HAP-1 (cell line): Measurements from ENCODE around the gene ZMYM5.
"Not testable (repeated sequence)": the region's sequence is repeated elsewhere in the genome, so short reads cannot be mapped to it uniquely, and the experiment has no call there.

Experiments
- DNase-seq, 2 experiments: peaks; one replicate each; pipeline ENCODE4 v3.0.0-alpha.2; 2016 to 2020; ENCODE audit warnings: low spot score in 2 of 2
- H3K27me3 ChIP-seq: fragments of 250-450 bp; sonication (Bioruptor Pico); 2 replicates; pipeline ENCODE4 v1.5.1; 2020; ENCODE audit warnings: low read depth, mild to moderate bottlenecking, moderate library complexity
- H3K36me3 ChIP-seq: fragments of 250-450 bp; sonication (Bioruptor Pico); replicated peaks from 2 replicates; pipeline ENCODE4 v1.5.1; 2020; ENCODE audit warnings: mild to moderate bottlenecking
- H3K4me1 ChIP-seq: fragments of 250-450 bp; sonication (Bioruptor Pico); 2 replicates; pipeline ENCODE4 v1.5.1; 2020; ENCODE audit warnings: mild to moderate bottlenecking
- H3K4me3 ChIP-seq: fragments of 250-450 bp; sonication (Bioruptor Pico); 2 replicates; pipeline ENCODE4 v1.5.1; 2020; ENCODE audit warnings: mild to moderate bottlenecking, moderate library complexity
- H3K9me3 ChIP-seq: fragments of 250-450 bp; sonication (Bioruptor Pico); 2 replicates; pipeline ENCODE4 v1.5.1; 2020; ENCODE audit warnings: mild to moderate bottlenecking, moderate library complexity
- in situ Hi-C: fragments of 300-500 bp; cut with MboI; formaldehyde crosslinking; loops from 3 replicates; pipeline ENCODE4 v1.14.3; 2020; ENCODE audit warnings: low sequenced_read_pairs, inconsistent platforms, mixed read lengths

The ZMYM5 gene

DNA sequence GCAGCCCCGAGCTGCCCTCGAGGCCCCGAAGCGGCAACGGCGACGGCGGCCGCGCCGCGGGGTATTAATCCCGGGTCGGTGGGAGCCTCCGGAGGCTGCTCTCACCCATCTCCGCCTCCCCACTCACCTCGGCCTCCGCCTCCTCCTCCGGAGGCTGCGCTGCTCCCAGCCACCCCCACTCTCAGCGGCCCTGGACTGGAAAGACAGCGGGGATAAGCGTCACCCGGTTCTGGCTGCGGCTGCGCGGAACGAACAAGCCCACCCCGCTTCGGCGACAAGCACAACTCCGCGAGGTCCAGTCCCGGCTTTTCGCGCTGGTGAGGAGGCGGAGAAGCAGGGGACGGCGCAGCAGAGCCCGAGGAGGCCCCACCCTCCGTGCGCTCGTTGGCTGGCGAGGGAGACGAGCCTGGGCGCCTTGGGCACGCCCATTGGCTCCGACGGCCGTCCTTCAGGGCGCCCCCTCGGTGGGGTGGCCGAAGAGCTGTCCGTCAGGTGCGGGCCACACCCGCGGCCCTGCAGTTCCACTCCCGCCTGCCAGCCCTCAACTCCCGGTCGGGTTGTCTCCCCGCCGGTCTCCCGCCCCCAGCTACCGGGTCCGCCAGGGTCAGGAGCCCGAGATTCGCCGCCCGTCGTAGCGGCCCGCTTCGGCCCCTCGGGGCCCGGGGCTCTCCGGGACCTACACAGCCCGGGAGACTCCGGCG, at the start of gene ZMYM5:
TSS of gene ZMYM5 (minus strand) at position 327 of the 701 bp plus-strand sequence. CDS start 11,469 bp downstream, outside the sequence.
- peaks cover 6% of the 10 kb centered on the region for H3K36me3 ChIP-seq
- DNase-seq, result peak; percentile 98
- peaks cover 17% of the 10 kb centered on the region for H3K4me1 ChIP-seq
- no peaks in the 10 kb centered on the region for H3K27me3 ChIP-seq
- peak within 1 kb of the TSS; percentile 82 for H3K4me3 ChIP-seq
- in situ Hi-C loops, result no loop called here
- no peaks in the 10 kb centered on the region for H3K9me3 ChIP-seq

DNA sequence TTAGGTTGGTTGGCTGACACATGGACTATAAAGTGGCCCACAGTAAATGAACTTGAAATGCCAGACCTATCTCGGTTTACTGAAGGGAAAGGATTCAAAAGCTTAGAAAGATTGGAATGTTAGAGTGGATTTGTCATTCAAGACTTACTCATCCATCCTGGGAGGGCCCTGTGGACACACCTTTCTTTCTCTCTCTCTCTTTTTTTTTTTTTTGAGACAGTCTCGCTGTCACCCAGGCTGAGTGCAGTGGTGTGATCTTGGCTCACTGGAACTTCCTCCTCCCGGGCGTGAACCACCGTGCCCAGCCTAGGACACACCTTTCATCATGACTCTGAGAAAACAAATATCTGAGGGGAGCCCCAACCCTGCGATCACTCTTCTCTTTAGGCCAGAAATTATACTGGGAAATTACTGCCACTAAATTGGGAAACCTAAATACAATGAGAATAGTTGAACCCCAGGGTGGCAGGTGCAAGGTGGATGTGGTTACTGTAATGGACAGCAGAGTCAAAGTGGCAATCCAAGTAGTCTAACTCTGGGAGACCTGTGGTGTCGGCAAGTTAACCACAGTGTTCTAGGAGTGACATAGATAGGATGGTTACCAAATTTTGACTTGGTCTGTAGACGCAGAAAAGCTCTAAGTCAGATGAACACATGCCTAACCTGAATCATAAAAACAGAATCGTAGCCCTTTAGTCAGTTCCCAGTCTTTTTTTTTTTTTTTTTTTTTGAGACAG, 47.1 kb upstream of the ZMYM5 start:
- no peaks in the 10 kb centered on the region for H3K9me3 ChIP-seq
- H3K4me3 ChIP-seq, result no peak overlapping the region
- DNase-seq, result no peak
- H3K27me3 ChIP-seq, result no peaks in the 10 kb centered on the region
- in situ Hi-C loops, result no loop called here
- H3K36me3 ChIP-seq, result no peaks in the 10 kb centered on the region
- H3K4me1 ChIP-seq, result no peaks in the 10 kb centered on the region

DNA sequence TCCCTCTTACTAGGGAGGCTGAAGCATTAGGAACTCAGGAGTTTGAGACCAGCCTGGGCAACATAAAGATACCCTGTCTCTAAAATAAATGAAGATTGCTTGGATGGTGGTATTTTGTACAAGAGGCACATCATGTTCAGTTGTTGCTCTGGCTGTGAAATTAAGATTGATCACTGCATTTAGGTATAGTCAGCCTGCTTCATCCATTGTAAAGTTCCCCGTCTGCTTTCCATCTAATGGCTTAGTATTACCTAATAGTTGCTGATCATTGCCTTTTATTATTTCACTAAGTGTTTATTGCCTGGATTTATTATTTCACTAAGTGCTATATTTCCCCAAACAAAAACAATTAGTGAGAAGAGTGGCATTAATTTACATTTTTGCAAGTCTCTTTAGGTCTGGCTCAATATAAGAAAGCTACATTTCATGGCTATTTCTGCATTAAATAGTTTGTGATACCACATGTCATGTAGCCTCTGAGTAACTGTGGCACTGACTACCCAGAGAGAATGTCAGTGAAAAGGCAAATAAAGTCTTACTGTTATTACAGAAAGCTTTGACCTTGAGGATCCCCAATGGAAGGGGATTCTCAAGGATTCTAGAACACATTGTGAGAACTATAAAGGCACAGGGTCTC, 45.0 kb upstream of the ZMYM5 start:
- Histone ChIP-seq H3K36me3 (no peaks in the 10 kb centered on the region), H3K27me3 (no peaks in the 10 kb centered on the region), H3K4me1 (no peaks in the 10 kb centered on the region), H3K4me3 (no peak overlapping the region), H3K9me3 (no peaks in the 10 kb centered on the region)
- in situ Hi-C loops, result no loop called here
- no peak for DNase-seq

DNA sequence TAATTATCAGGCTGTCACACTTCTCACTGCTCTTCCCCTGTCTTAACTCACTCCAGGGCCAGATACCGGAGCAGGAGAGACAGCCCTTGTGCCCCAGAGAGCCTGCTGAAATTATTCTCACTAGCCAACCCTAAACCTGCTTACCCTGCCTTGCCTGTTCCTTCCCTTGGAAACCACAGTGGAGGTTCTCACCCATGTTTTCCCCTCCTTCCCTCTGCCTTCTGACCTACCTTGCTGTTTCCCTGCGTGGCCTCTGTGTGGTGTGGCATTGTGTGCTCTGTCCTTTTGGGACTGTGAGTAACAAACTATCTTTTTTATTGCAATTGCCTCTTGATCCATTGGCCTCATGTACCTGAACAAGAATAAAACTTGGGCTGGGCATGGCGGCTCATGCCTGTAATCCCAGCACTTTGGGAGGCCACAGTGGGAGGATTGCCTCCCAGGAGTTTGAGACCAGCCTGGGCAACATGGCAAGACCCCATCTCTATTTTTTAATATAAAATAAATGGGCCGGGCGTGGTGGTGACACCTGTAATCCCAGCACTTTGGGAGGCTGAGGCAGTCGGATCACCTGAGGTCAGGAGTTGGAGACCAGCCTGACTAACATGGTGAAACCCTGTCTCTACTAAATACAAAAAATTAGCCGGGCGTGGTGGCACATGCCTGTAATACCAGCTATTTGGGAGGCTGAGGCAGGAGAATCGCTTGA, 42.2 kb upstream of the ZMYM5 start:
- H3K27me3 ChIP-seq, DNase-seq, H3K4me3 ChIP-seq, H3K4me1 ChIP-seq, in situ Hi-C loops, H3K36me3 ChIP-seq, H3K9me3 ChIP-seq: not testable (repeated sequence)

- no peaks in the 10 kb centered on the region for H3K9me3 ChIP-seq
- H3K4me3 ChIP-seq, result no peak overlapping the region
- no peaks in the 10 kb centered on the region for H3K36me3 ChIP-seq
- DNase-seq, result no peak
- in situ Hi-C loops, result no loop called here
- no peaks in the 10 kb centered on the region for H3K27me3 ChIP-seq
- no peaks in the 10 kb centered on the region for H3K4me1 ChIP-seq
Observed at GRCh38 chr13:19890030-19890429, 26.6 kb upstream of the ZMYM5 start.

- Histone ChIP-seq H3K9me3 (no peaks in the 10 kb centered on the region), H3K36me3 (no peaks in the 10 kb centered on the region), H3K4me3 (no peak overlapping the region), H3K4me1 (no peaks in the 10 kb centered on the region), H3K27me3 (no peaks in the 10 kb centered on the region)
- in situ Hi-C loops, result no loop called here
- peak in 1 of 2 experiments; percentile 12 for DNase-seq
Observed at GRCh38 chr13:19888799-19889198, 25.4 kb upstream of the ZMYM5 start.

DNA sequence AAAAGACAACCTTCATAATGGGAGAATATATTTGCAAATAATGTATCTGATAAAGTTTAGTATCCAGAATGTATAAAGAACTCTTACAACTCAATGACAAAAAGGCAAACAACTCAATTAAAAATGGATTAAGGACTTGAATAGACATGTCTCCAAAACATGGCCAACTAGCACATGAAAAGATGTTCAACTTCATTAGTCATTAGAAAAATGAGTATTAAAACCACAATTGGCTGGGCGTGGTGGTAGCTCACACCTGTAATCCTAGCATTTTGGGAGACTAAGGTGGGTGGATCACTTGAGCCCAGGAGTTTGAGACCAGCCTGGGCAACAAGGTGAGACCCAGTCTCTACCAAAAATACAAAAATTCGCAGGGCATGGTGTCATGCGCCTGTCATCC, 18.8 kb upstream of the ZMYM5 start:
- Histone ChIP-seq H3K9me3 (no peaks in the 10 kb centered on the region), H3K36me3 (no peaks in the 10 kb centered on the region), H3K27me3 (no peaks in the 10 kb centered on the region), H3K4me3 (no peak overlapping the region), H3K4me1 (peaks cover 3% of the 10 kb centered on the region; the same call in 1 of the 2 replicates)
- in situ Hi-C loops, result no loop called here
- DNase-seq, result no peak

- in situ Hi-C loops, result no loop called here
- no peaks in the 10 kb centered on the region for H3K36me3 ChIP-seq
- no peak for DNase-seq
Observed at GRCh38 chr13:19881641-19882040, 18.2 kb upstream of the ZMYM5 start.

DNA sequence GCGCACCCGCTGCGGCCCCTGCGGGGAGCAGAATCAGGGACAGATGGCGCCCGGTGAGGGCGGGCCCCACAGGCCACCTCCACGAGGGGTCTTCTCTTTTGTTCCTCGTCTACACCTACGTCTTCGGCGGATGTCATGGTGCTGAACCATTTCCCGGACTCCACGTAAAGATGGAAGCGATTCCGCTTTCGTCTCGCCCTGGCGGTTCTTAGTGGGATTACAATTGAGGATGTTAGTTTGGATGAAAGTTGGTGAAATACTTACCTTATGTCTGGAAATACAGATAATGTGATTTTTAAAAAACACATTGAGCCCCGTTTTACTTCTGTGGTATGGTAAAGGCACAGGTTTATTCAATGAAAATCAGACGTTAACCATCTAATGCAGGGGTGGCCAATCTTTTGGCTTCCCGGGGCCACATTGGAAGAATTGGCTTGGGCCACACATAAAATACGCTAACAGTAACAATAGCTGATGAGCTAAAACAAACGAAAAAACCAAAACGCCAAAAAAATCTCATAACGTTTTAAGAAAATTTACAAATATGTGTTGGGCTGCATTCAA, 1.4 kb upstream of the ZMYM5 start:
- H3K36me3 ChIP-seq, result no peaks in the 10 kb centered on the region; the same call in none of the 2 replicates
- peaks cover 17% of the 10 kb centered on the region for H3K4me1 ChIP-seq
- no peaks in the 10 kb centered on the region for H3K27me3 ChIP-seq
- no peaks in the 10 kb centered on the region for H3K9me3 ChIP-seq
- in situ Hi-C loops, result no loop called here
- no peak overlapping the region for H3K4me3 ChIP-seq
- DNase-seq, result no peak

More at GRCh38 chr13:19881641-19882040, 18.2 kb upstream of the ZMYM5 start:
- Histone ChIP-seq H3K4me1 (peaks cover 3% of the 10 kb centered on the region; the same call in 1 of the 2 replicates), H3K27me3 (no peaks in the 10 kb centered on the region), H3K4me3 (no peak overlapping the region), H3K9me3 (no peaks in the 10 kb centered on the region)

DNA sequence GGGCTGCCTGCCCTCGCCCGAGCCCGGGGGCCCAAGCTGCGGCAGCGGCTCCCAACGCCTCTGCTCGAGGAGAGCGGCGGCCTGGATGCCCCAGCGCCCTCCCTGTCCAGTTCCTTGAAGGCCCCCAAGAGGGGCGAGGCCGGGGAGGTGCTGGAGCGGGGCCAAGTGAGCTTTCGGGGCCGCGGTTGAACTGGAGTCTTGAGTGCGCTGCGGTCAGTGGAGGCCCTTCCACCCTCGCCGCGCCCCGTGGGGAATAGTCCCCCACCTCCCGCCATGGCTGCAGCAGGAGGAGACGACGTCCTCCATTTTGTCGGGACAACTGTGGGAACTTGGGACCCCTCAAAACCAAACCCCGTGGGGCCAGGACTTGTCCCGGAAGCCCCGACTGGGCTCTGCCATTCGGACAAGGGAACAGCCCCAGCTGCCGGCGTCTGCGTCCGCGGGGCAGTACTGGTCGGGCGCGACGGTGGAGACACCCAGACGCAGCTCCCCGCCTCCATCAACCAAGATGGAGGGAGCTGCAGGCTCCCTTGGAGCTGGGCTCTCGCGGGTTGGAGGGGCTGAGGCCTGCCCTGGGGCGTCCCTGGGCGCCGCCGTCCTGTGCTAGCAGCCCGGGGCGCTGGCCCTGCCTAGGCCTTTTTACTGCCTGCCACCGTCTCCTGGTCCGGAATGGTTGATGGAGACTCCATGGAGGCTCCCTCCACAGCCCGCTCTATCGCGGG, 736 bp upstream of the ZMYM5 start:
- Histone ChIP-seq H3K27me3 (no peaks in the 10 kb centered on the region), H3K36me3 (peaks cover 2% of the 10 kb centered on the region), H3K9me3 (no peaks in the 10 kb centered on the region), H3K4me1 (peaks cover 17% of the 10 kb centered on the region), H3K4me3 (peak overlapping the region; percentile 82)
- in situ Hi-C loops, result no loop called here
- no peak for DNase-seq

GRCh38 chr13:19862481-19863313, 752 bp downstream of the ZMYM5 start:
- Histone ChIP-seq H3K9me3 (no peaks in the 10 kb centered on the region), H3K4me1 (peaks cover 17% of the 10 kb centered on the region), H3K27me3 (no peaks in the 10 kb centered on the region), H3K36me3 (peaks cover 6% of the 10 kb centered on the region), H3K4me3 (peak overlapping the region; percentile 82)
- DNase-seq, result peak in 1 of 2 experiments; percentile 42
- in situ Hi-C loops, result no loop called here

DNA sequence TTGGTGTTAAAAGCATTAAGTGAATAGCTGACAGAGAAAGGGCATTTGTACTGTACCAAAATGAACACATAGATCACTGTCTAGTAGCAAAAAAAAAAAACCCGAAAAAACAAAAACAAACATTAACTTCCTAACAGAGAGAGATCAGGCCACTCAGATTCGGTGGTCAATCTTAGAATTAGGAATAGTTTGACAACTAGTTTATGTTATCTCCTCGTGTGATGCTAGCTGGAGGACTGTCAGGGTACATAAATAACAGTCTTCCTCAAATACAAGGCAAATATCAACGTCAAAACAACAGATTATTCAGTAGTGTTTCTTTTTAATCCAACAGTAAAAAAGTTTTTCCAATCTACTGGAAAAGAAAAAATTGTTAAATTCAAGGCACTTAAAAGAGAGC, 1.7 kb downstream of the ZMYM5 start:
- Histone ChIP-seq H3K27me3 (no peaks in the 10 kb centered on the region), H3K4me3 (peak overlapping the region; percentile 82)
- in situ Hi-C loops, result no loop called here

More for the DNA sequence above, 1.7 kb downstream of the ZMYM5 start:
- Histone ChIP-seq H3K4me1 (peaks cover 17% of the 10 kb centered on the region), H3K36me3 (peaks cover 10% of the 10 kb centered on the region), H3K9me3 (0 out of 2 replicates have a peak, but pooled peaks cover 2% of the 10 kb centered on the region)
- no peak for DNase-seq
